AG04449 (cell line): Measurements from ENCODE around the gene SLC50A1.
A peak's percentile ranks its signal among the peaks of the same experiment; 100 is the strongest.

Experiments
- CTCF ChIA-PET: fragments of 350-600 bp; formaldehyde crosslinking; extraction: SDS; loops from one replicate; lab custom pipeline; 2021; ENCODE audit warnings: antibody characterized with exemption; lab: Yijun Ruan, JAX
- POLR2A ChIA-PET: fragments of 400-600, 350-600 bp; formaldehyde crosslinking; extraction: SDS; loops from one replicate; lab custom pipeline; 2020; ENCODE audit warnings: antibody characterized with exemption, inconsistent platforms; lab: Yijun Ruan, JAX
- DNase-seq: peaks from one replicate; pipeline ENCODE4 v3.0.0-alpha.2; 2010; ENCODE audit warnings: low read depth, low spot score
- H3K4me3 ChIP-seq: 2 replicates; pipeline ENCODE4 v1.5.1; 2011; ENCODE audit warnings: low read depth, mild to moderate bottlenecking, control low read depth, low read length
- CTCF ChIP-seq: IDR thresholded peaks from one replicate; pipeline ENCODE4 v1.5.1; 2011; ENCODE audit warnings: mild to moderate bottlenecking, moderate library complexity, low read length, control low read depth, inconsistent platforms; ENCODE audit not compliant: insufficient read depth; ENCODE audit errors: missing control alignments

The SLC50A1 gene

GRCh38 chr1:155092641-155093040 lies 43.0 kb upstream of the SLC50A1 start:
- no peak for DNase-seq
- CTCF ChIA-PET: interaction anchor here (1.0 to 6.8 kb wide), 11 partner anchors 14 to 77 kb away, joined by 5 to 457 read pairs (median 19); partner anchors contain the start of genes EFNA1, EFNA3, KRTCAP2 and TRIM46
- POLR2A ChIA-PET: no interaction called here
- no peak for TF ChIP-seq CTCF
- no peak overlapping the region for H3K4me3 ChIP-seq

GRCh38 chr1:155093911-155094621 lies 41.6 kb upstream of the SLC50A1 start:
- no peak overlapping the region for H3K4me3 ChIP-seq
- no peak for DNase-seq
- TF ChIP-seq CTCF: peak; percentile 11
- ChIA-PET POLR2A (no interaction called here), CTCF (interaction anchor here (0.6 to 7.0 kb wide), 8 partner anchors 14 to 133 kb away, joined by 3 to 457 read pairs (median 4); partner anchors contain the start of genes KRTCAP2 and TRIM46)

- no peak for DNase-seq
- ChIA-PET POLR2A (no interaction called here), CTCF (interaction anchor here (1.2 to 7.0 kb wide), 9 partner anchors 10 to 132 kb away, joined by 3 to 168 read pairs (median 5); partner anchors contain the start of genes KRTCAP2 and TRIM46)
- H3K4me3 ChIP-seq: no peak overlapping the region
- no peak for TF ChIP-seq CTCF
Measured at GRCh38 chr1:155094622-155094948, 41.1 kb upstream of the SLC50A1 start.

- H3K4me3 ChIP-seq: no peak overlapping the region
- no peak for DNase-seq
- ChIA-PET CTCF (interaction anchor here (1.1 to 7.0 kb wide), 3 partner anchors 9 to 70 kb away, joined by 4 to 168 read pairs (median 16); partner anchors contain the start of genes KRTCAP2 and TRIM46), POLR2A (no interaction called here)
- no peak for TF ChIP-seq CTCF
Measured at GRCh38 chr1:155099331-155099730, 36.3 kb upstream of the SLC50A1 start.

GRCh38 chr1:155103325-155103724 lies 32.3 kb upstream of the SLC50A1 start:
- CTCF ChIA-PET: interaction anchor here (0.9 to 4.1 kb wide), 4 partner anchors 12 to 72 kb away, joined by 3 to 30 read pairs (median 4); no protein-coding TSS in a partner anchor
- no peak overlapping the region for H3K4me3 ChIP-seq
- POLR2A ChIA-PET: no interaction called here
- TF ChIP-seq CTCF: no peak
- DNase-seq: no peak
